ENCODE results near the gene FXYD7. TPM values are rescaled to one million over a fixed set of nuclear protein-coding genes. Genes with fewer than 3 reads are reported as not detected.

FXYD7 gene
- total RNA-seq, 4 donors from 2014 or later: 0.83 to 3.7 TPM; not detected in 2

- H3K36me3 ChIP-seq: no peaks in the 10 kb centered on the region
- no peaks in the 10 kb centered on the region for H3K9me3 ChIP-seq
- no peak overlapping the region for H3K27ac ChIP-seq
- TF ChIP-seq POLR2A (IDR thresholded peaks at IDR 0.05) (no peak), CTCF (IDR thresholded peaks at IDR 0.05) (no peak)
- H3K4me1 ChIP-seq: no peaks in the 10 kb centered on the region
- no peaks in the 10 kb centered on the region for H3K27me3 ChIP-seq
- DNase-seq: no peak
- intact Hi-C loops (cut with DNase I; ENCODE audit: low total_unique reads): no loop called here
- H3K4me3 ChIP-seq: no peak overlapping the region
Observed at GRCh38 chr19:35166100-35167063, 23.3 kb downstream of the FXYD7 start.

GRCh38 chr19:35167251-35168119 lies 24.4 kb downstream of the FXYD7 start:
- Histone ChIP-seq H3K36me3 (no peaks in the 10 kb centered on the region), H3K27ac (no peak overlapping the region)
- no peak for DNase-seq

GRCh38 chr19:35168196-35168595 lies 25.1 kb downstream of the FXYD7 start:
- H3K27ac ChIP-seq: no peak overlapping the region
- TF ChIP-seq CTCF (IDR thresholded peaks at IDR 0.05) (no peak), POLR2A (IDR thresholded peaks at IDR 0.05) (no peak)
- no peaks in the 10 kb centered on the region for H3K27me3 ChIP-seq
- no peaks in the 10 kb centered on the region for H3K4me1 ChIP-seq
- no peak for DNase-seq
- no peaks in the 10 kb centered on the region for H3K9me3 ChIP-seq
- intact Hi-C loops (cut with DNase I; ENCODE audit: low total_unique reads): no loop called here
- no peaks in the 10 kb centered on the region for H3K36me3 ChIP-seq
- H3K4me3 ChIP-seq: no peak overlapping the region

More at GRCh38 chr19:35167251-35168119, 24.4 kb downstream of the FXYD7 start:
- intact Hi-C loops (cut with DNase I; ENCODE audit: low total_unique reads): no loop called here
- TF ChIP-seq POLR2A (IDR thresholded peaks at IDR 0.05) (no peak), CTCF (IDR thresholded peaks at IDR 0.05) (no peak)
- no peaks in the 10 kb centered on the region for H3K9me3 ChIP-seq
- H3K27me3 ChIP-seq: no peaks in the 10 kb centered on the region
- no peaks in the 10 kb centered on the region for H3K4me1 ChIP-seq
- H3K4me3 ChIP-seq: no peak overlapping the region

- Histone ChIP-seq H3K4me3 (no peak overlapping the region), H3K36me3 (no peaks in the 10 kb centered on the region), H3K27me3 (no peaks in the 10 kb centered on the region), H3K4me1 (no peaks in the 10 kb centered on the region), H3K27ac (no peak overlapping the region), H3K9me3 (no peaks in the 10 kb centered on the region)
- TF ChIP-seq CTCF (IDR thresholded peaks at IDR 0.05): no peak
- no peak for TF ChIP-seq POLR2A (IDR thresholded peaks at IDR 0.05)
- intact Hi-C loops (cut with DNase I; ENCODE audit: low total_unique reads): no loop called here
- DNase-seq: no peak
Observed at GRCh38 chr19:35169221-35169995, 26.4 kb downstream of the FXYD7 start.
